Spinal cord (tissue), 10 donors: ENCODE results near the gene ARHGEF39. TPM values are rescaled to one million over a fixed set of nuclear protein-coding genes. Genes with fewer than 3 reads are reported as not detected.

Experiments
- DNase-seq, 6 donors: peaks; one replicate each; pipeline versions ENCODE4 v3.0.0 to v3.0.0-alpha.2; 2013 to 2015; ENCODE audit warnings: low spot score in 6 of 6, low read depth in 4 of 6
- H3K27ac ChIP-seq: one replicate; pipeline ENCODE4 v1.5.1; 2013; ENCODE audit warnings: low read depth, low read length, control low read depth
- H3K27me3 ChIP-seq: one replicate; pipeline ENCODE4 v1.6.1; 2013; ENCODE audit warnings: low read length; ENCODE audit not compliant: control insufficient read depth, insufficient read depth
- H3K36me3 ChIP-seq: one replicate; pipeline ENCODE4 v1.6.1; 2013; ENCODE audit warnings: low read length; ENCODE audit not compliant: control insufficient read depth, insufficient read depth
- H3K4me1 ChIP-seq: one replicate; pipeline ENCODE4 v1.6.1; 2013; ENCODE audit warnings: low read length; ENCODE audit not compliant: control insufficient read depth, insufficient read depth
- H3K4me3 ChIP-seq: one replicate; pipeline ENCODE4 v1.5.1; 2013; ENCODE audit warnings: low read depth, low read length, control low read depth
- H3K9me3 ChIP-seq: one replicate; pipeline ENCODE4 v1.6.1; 2013; ENCODE audit warnings: low read length; ENCODE audit not compliant: control insufficient read depth, insufficient read depth
- WGBS: methylation state at CpG from one replicate; pipeline ENCODE4 v1.1.5; 2013; ENCODE audit warnings: missing lambda C conversion rate; ENCODE audit not compliant: insufficient coverage; 5-methylcytosine and 5-hydroxymethylcytosine counted together
- polyA plus RNA-seq, 2 donors: library from polyadenylated mRNA; unstranded; fragments of 120-200 nt; gene quantifications; one replicate each; pipeline ENCODE4 v1.2.1, GENCODE V29; 2013; ENCODE audit not compliant: insufficient read length in 2 of 2
- total RNA-seq, 2 donors: library from RNA; depleted of rRNA in 1 of 2; stranded (reverse); fragments of 120-200 nt in 1 of 2; fragments of >200 nt in 1 of 2; gene quantifications; one replicate each; pipeline versions ENCODE4 v1.2.3 to v1.2.4, GENCODE V29; 2013 to 2014
- donor health status: healthy.

ARHGEF39 gene
- total and polyA plus RNA-seq, 4 donors, result 0.79 to 4.5 (median 2.3) TPM

- no peaks in the 10 kb centered on the region for H3K9me3 ChIP-seq
- peaks cover 15% of the 10 kb centered on the region for H3K4me1 ChIP-seq
- H3K36me3 ChIP-seq, result peaks cover 8% of the 10 kb centered on the region
- no peaks in the 10 kb centered on the region for H3K27me3 ChIP-seq
- WGBS, result no CpG with 5 or more reads among the region's 1 CpG
- DNase-seq, result peak in 1 of 6 donors; percentile 52
- H3K4me3 ChIP-seq, result no peak overlapping the region
- no peak overlapping the region for H3K27ac ChIP-seq
These were observed 1.1 kb upstream of the ARHGEF39 start for GRCh38 chr9:35666045-35666444.

- H3K27me3 ChIP-seq, result no peaks in the 10 kb centered on the region
- H3K4me1 ChIP-seq, result peaks cover 15% of the 10 kb centered on the region
- peaks cover 14% of the 10 kb centered on the region for H3K36me3 ChIP-seq
- no peak for DNase-seq
- 9% methylated on average over 2 of the region's 5 CpGs for WGBS
- H3K27ac ChIP-seq, result peak overlapping the region; percentile 78
- H3K9me3 ChIP-seq, result no peaks in the 10 kb centered on the region
- H3K4me3 ChIP-seq, result peak overlapping the region; percentile 70
These were observed 450 bp upstream of the ARHGEF39 start for GRCh38 chr9:35665471-35665818.

- Histone ChIP-seq H3K9me3 (no peaks in the 10 kb centered on the region), H3K4me1 (peaks cover 18% of the 10 kb centered on the region), H3K27ac (no peak overlapping the region), H3K27me3 (no peaks in the 10 kb centered on the region), H3K4me3 (no peak overlapping the region), H3K36me3 (peaks cover 19% of the 10 kb centered on the region)
- no peak for DNase-seq
- WGBS, result 89% methylated on average over 7 of the region's 7 CpGs
These were observed 2.6 kb downstream of the ARHGEF39 start for GRCh38 chr9:35662437-35662836.

- no peak overlapping the region for H3K27ac ChIP-seq
- DNase-seq, result no peak
- 82% methylated on average over 2 of the region's 3 CpGs for WGBS
These were observed 3.1 kb downstream of the ARHGEF39 start for GRCh38 chr9:35661756-35662350.

GRCh38 chr9:35660966-35661415, 4.0 kb downstream of the ARHGEF39 start:
- peaks cover 19% of the 10 kb centered on the region for H3K36me3 ChIP-seq
- no peak overlapping the region for H3K4me3 ChIP-seq
- peak in 2 of 6 donors; percentile 29 to 47 for DNase-seq
- H3K9me3 ChIP-seq, result no peaks in the 10 kb centered on the region
- H3K27ac ChIP-seq, result no peak overlapping the region
- no peaks in the 10 kb centered on the region for H3K27me3 ChIP-seq
- H3K4me1 ChIP-seq, result peaks cover 22% of the 10 kb centered on the region
- WGBS, result 85% methylated on average over 6 of the region's 9 CpGs

More at GRCh38 chr9:35661756-35662350, 3.1 kb downstream of the ARHGEF39 start:
- Histone ChIP-seq H3K4me3 (no peak overlapping the region), H3K9me3 (no peaks in the 10 kb centered on the region), H3K27me3 (no peaks in the 10 kb centered on the region), H3K36me3 (peaks cover 19% of the 10 kb centered on the region), H3K4me1 (peaks cover 18% of the 10 kb centered on the region)

DNA sequence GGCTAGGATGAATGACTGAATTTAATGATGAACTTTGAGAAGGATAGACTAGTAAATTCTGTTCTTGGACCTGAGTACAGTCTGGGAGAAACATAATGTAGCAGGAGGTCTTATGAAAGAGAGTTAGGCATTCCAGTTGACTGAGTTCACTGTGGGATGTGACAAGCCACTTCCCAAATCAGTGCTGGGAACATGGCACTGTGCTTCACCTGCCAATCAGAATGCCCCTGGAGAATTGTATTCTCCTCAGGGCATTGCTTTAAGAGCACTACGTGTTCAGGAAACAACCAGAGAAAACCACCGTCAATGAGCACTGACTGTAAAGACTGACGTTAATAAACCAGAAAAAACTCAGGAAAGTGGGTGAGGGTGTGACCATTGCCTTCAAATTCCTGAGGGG, 5.7 kb downstream of the ARHGEF39 start:
- H3K4me3 ChIP-seq, result peak overlapping the region; percentile 85
- peaks cover 9% of the 10 kb centered on the region for H3K4me1 ChIP-seq
- H3K27me3 ChIP-seq, result no peaks in the 10 kb centered on the region
- peaks cover 19% of the 10 kb centered on the region for H3K36me3 ChIP-seq
- no peak for DNase-seq
- WGBS, result 86% methylated on average over 3 of the region's 3 CpGs
- no peaks in the 10 kb centered on the region for H3K9me3 ChIP-seq
- H3K27ac ChIP-seq, result peak overlapping the region; percentile 34

GRCh38 chr9:35658968-35659220, 6.1 kb downstream of the ARHGEF39 start:
- no peaks in the 10 kb centered on the region for H3K27me3 ChIP-seq
- no peaks in the 10 kb centered on the region for H3K9me3 ChIP-seq
- peak overlapping the region; percentile 85 for H3K4me3 ChIP-seq
- peaks cover 19% of the 10 kb centered on the region for H3K36me3 ChIP-seq
- H3K4me1 ChIP-seq, result peaks cover 6% of the 10 kb centered on the region
- peak overlapping the region; percentile 99 for H3K27ac ChIP-seq
- DNase-seq, result peak in 2 of 6 donors; percentile 64 to 78
- 0% methylated on average over 2 of the region's 2 CpGs for WGBS

DNA sequence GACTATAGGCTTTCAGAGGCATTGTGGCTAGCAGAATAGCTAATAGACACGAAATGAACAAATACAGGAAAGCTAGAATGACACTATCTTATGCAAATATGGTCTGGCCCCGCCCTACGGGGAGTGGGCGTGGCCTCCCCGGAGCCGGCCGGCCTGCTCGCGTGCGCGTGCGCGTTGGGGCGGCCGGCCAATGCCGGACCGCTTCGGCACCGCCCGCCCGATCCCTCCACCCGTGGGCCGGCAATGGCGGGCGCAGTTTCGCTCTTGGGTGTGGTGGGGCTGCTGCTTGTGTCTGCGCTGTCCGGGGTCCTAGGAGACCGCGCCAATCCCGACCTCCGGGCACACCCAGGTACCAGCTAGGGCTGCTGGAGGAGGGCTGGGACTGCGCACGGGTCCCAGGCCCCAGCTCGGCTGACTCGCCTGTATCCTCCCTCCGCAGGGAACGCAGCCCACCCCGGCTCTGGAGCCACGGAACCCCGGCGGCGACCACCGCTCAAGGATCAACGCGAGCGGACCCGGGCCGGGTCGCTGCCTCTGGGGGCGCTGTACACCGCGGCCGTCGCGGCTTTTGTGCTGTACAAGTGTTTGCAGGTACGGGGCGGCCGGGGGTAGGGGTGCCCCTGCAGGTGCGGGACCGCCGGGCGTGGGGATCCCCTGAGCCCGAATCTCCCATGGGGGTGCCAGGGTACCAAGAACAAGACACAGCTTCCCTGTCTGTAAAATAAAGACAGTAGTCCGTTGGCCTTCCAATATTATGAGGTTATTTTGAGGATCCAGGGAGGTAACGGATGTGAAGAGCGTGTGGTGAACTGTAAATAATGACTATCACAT, 6.6 kb downstream of the ARHGEF39 start, which contains the start of gene CCDC107:
Gene CCDC107 (plus strand): TSS at position 156 of the 831 bp plus-strand sequence. CDS start 88 bp downstream, at position 244.
- peaks cover 6% of the 10 kb centered on the region for H3K4me1 ChIP-seq
- under 1% methylated on average over 64 of the region's 67 CpGs for WGBS

GRCh38 chr9:35657546-35658136, 7.4 kb downstream of the ARHGEF39 start, which contains the start of gene RMRP:
TSS of gene RMRP (minus strand) at chr9:35658019.
- peaks cover 6% of the 10 kb centered on the region for H3K4me1 ChIP-seq
- no peaks in the 10 kb centered on the region for H3K27me3 ChIP-seq
- peak within 1 kb of the TSS; percentile 85 for H3K4me3 ChIP-seq
- 0% methylated on average over 36 of the region's 42 CpGs for WGBS
- H3K36me3 ChIP-seq, result peaks cover 19% of the 10 kb centered on the region
- peak; percentile 94 to 100 (median 97) for DNase-seq
- no peaks in the 10 kb centered on the region for H3K9me3 ChIP-seq
- peak within 1 kb of the TSS; percentile 99 for H3K27ac ChIP-seq

More for the DNA sequence above, 6.6 kb downstream of the ARHGEF39 start, which contains the start of gene CCDC107:
- no peaks in the 10 kb centered on the region for H3K27me3 ChIP-seq
- peak within 1 kb of the TSS; percentile 99 for H3K27ac ChIP-seq
- H3K36me3 ChIP-seq, result peaks cover 19% of the 10 kb centered on the region
- no peaks in the 10 kb centered on the region for H3K9me3 ChIP-seq
- H3K4me3 ChIP-seq, result peak within 1 kb of the TSS; percentile 85
- DNase-seq, result peak; percentile 78 to 97 (median 86)
